GM21447 (cell line): ENCODE results near the gene DNAJC12.
"Not testable (repeated sequence)": the region's sequence is repeated elsewhere in the genome, so short reads cannot be mapped to it uniquely, and the experiment has no call there.

Source experiments
- ATAC-seq: cut with Tn5 transposase; IDR thresholded peaks from one replicate; pipeline ENCODE4 v1.9.1; 2021; ENCODE audit not compliant: unreplicated experiment

Gene DNAJC12

DNA sequence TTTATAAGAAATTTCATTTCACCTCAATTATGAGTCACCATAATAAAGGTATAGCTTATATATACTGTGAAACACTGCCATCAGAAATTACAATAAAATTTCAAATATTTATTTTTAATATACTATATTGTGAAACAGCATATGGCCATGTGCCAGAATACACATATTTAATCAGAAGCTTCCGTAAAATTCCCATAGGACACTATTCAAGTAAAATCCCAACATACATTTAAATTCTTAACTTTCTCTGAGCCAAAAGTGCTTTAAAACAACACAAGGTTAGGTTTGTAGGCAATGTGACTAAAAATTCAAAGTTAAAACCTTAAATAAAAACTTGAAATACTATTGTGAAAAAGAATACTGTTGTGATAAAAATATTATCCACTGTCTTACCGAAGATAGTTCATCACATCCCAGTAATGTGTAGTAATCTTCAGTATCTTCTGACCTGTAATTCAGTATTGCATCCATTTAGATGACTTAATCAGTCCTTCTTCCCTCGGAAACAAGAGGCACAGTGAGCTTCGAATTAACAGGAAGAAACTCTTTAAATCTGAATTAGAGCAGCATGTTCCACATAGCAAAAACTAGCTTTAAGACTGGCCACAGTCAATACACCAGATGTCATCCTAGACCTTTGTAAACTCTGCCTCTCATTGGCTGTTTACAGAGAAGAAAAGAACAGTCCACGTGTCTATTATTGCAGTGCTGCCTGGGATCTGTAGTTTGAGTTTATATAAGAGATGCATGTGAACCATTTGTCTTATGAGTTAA is at the start of gene DNAJC12:
Gene DNAJC12, minus strand, starts transcription at position 648 of the 774 bp plus-strand sequence. Its CDS starts 177 bp downstream, at position 471.
- ATAC-seq: no peak

DNA sequence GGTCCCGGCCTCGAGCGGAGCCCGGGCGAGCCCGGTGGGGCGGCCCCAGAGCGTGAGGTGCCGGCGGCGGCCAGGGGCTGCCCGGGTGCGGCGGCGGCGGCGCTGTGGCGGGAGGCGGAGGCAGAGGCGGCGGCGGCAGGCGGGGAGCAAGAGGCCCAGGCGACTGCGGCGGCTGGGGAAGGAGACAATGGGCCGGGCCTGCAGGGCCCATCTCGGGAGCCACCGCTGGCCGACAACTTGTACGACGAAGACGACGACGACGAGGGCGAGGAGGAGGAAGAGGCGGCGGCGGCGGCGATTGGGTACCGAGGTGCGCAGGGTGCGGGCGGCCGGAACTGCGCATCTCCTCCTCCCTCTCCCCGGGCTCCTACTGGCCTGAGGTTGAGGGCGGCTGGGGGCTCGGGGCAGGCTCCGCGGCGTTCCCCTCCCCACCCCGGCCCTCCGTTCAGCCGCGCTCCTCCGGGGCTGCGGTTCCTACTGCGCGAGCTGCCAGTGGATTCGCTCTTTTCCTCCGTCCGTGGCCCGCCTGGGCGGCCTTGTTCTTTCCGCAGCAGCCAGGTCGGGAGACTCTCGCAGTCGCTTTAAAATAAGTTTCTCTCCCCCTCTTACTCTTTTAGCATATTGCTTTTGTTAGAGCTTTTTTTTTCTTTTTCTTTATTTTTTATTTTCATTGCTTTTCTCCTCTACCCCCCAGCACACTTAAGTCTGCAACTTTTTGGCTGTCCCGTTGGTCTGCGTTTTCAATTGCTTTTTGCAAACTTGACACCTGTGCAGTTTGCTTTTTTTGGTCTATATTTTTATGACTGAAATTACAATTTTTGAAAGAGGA is 47.1 kb upstream of the DNAJC12 start:
- peak; percentile 66 for ATAC-seq

DNA sequence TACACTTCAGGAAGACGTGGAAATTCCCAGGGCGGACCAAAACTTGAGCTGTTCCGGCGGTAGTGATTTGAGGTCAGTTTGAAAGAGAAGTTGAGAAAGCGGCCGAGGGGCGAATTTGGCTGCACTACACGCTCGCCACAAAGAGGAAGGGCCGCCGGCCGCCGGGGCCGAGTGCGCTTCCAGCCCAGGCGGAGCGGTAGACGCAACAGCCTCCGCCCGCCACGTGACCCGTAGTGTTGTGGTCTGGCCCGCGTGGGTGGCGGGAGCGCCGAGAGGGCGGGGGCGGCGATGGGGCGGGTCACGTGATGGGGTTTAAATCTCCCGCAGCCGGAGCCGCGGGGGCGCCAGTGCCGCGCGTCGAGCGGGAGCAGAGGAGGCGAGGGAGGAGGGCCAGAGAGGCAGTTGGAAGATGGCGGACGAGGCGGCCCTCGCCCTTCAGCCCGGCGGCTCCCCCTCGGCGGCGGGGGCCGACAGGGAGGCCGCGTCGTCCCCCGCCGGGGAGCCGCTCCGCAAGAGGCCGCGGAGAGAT is 46.4 kb upstream of the DNAJC12 start, which contains the start of gene SIRT1:
Gene SIRT1, plus strand, starts transcription at position 344 of the 529 bp plus-strand sequence. Its CDS starts 66 bp downstream, at position 410.
- ATAC-seq: peak; percentile 80

DNA sequence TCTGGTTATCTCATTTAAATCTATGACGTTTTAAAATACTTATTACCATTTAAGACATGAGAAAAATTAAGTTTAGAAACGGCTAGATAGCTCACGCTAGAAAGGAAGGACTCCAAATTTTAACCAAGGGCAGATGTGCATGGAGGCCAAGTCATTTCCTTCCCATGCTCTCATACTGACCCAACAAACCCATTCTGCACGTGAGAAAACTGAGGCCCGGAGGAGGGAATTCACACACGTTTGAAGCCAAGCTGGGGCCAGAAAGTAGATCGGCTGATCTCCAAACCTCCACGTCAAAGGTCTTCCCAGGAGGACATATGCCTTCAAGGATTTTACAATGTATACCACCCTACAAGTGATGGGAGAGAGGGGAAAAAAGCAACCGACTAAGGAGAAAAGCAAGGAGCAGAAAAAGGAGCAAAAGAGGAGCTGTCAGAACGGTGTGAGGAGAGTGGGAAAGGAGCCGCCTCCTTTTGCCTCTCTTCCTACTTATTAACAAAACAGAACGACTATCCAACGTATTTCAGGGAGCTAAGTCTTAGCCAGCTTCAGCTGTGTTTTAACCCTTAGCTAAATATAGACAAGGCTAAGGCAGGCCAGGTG is 45.8 kb upstream of the DNAJC12 start:
- no peak for ATAC-seq

GRCh38 chr10:67878133-67878532 is 40.1 kb upstream of the DNAJC12 start:
- ATAC-seq: no peak

- not testable (repeated sequence) for ATAC-seq
Observed at GRCh38 chr10:67877421-67877820, 39.4 kb upstream of the DNAJC12 start.

DNA sequence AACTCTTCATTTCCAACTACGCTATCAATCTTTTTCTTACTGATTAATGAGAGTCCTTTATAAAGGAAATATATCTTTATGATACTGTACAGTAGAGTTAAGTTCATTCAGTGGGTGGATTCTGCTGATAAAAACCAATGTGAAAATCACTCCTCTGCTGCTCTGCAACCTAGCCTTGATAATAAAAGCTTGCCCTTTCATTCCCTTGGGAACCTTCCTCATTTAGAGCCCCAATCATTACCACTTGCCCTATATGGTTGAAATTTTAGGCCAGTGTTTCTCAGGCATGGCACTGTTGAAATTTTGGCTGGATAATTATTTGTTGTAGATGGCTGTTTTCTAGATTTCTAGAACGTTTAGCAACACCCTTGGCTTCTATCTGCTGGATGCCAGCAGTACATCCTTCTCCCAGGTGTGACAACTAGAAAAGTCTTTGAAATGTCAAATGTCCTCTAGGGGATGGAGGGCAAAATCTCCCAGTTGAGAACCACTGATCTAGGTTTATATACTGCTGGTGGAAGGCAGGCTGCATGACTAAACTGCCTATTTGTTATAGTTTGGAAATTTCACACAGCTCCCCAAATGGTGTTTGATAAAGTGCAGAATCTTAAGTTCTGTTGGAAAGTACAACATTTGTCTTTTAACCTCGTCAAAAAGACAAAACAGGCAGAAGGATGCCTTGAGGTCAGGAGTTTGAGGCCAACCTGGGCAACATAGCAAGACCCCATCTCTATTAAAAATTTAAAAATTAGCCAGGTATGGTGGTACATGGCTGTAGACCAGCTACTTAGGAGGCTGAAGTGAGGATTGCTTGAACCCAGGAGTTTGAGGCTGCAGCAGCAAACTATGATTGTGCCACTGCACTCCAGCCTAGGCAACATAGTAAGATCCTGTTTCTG is 37.6 kb upstream of the DNAJC12 start:
- ATAC-seq: no peak

DNA sequence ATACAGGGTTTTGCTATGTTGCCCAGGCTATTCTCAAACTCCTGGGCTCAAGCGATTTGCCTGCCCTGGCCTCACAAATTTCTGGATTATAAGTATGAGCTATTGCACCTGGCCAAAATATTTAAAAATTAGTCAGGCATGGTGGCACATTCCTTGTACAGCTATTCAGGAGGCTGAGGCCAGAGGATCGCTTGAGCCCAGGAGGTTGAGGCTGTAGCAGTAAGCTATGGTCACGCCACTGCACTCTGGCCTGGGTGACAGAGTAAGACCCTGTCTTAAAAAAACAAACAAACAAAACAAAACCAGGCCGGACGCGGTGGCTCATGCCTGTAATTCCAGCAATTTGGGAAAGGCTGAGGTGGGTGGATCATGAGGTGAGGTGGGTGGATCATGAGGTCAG is 32.0 kb upstream of the DNAJC12 start:
- ATAC-seq: no peak

GRCh38 chr10:67868132-67868531 is 30.1 kb upstream of the DNAJC12 start:
- ATAC-seq: no peak

DNA sequence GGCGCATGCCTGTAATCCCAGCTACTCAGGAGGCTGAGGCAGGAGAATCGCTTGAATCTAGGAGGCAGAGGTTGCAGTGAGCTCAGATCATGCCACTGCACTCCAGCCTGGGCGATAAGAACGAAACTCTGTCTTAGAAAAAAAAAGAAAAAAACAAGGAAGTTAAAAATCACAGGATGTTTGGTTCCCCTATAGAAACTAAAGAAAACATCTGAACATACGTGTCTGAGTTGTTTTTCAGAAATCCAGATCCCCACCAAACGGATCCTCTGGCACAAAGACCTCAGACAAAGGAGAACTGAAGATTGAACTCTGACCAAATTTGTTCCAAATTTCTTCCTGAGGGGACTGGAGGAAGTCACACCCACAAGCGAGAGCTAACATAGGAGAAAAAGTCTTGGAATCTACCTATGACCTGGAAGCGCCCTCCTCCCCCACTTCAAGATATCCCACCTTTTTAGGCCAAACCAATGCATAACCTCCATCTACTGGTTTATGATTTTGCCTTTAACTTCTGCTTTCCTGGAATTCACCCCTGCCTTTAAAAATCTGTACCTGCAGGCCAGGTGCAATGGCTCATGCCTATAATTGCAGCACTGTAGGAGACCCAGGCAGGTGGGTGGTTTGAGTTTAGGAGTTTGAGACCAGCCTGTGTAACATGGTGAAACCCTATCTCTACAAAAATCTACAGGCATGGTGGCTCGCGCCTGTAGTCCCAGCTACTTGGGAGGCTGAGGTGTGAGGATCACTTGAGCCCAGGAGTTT is 26.8 kb upstream of the DNAJC12 start:
- no peak for ATAC-seq

GRCh38 chr10:67863094-67863493 is 25.1 kb upstream of the DNAJC12 start:
- no peak for ATAC-seq

- no peak for ATAC-seq
Observed at GRCh38 chr10:67861750-67862432, 23.9 kb upstream of the DNAJC12 start.

- no peak for ATAC-seq
Observed at GRCh38 chr10:67858971-67859370, 21.0 kb upstream of the DNAJC12 start.

DNA sequence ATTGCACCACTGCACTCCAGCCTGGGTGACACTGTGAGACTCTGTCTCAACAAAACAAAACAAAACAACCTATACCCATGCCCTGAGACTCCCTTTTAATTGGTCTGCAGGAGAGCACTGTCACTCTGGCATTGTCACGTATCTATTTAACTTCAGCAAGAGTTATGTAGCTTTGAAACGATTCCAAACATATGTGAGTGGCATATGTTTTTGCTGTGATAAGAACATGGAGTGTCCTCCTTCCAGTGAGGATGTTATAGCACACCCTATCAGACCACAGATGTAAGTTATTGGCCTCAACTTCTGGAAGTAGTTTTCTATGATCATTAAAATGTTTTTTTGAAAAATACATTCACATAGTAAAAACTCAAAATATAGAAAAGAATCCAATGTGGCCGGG is 15.5 kb upstream of the DNAJC12 start:
- no peak for ATAC-seq

GRCh38 chr10:67852761-67853160 is 14.8 kb upstream of the DNAJC12 start:
- no peak for ATAC-seq

DNA sequence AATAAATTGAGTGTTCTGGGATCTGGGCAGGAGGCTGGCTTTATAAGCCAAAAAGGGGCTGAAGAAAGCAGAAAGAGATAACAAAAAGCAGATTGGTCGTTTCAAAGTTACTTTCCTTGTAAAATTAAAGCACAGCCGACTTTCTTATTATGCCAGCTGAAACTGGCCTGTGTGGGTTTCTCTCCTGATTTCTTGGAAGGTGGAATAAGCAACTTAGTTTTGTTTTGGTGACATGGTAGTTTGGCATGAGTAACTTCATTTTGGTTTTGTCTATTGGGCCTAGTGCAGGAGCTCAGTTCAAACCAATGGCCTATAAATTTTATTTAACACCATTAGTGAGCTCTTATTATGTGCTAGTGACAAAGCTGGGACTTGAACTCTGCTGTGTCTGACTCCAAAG is 13.2 kb upstream of the DNAJC12 start:
- ATAC-seq: no peak

DNA sequence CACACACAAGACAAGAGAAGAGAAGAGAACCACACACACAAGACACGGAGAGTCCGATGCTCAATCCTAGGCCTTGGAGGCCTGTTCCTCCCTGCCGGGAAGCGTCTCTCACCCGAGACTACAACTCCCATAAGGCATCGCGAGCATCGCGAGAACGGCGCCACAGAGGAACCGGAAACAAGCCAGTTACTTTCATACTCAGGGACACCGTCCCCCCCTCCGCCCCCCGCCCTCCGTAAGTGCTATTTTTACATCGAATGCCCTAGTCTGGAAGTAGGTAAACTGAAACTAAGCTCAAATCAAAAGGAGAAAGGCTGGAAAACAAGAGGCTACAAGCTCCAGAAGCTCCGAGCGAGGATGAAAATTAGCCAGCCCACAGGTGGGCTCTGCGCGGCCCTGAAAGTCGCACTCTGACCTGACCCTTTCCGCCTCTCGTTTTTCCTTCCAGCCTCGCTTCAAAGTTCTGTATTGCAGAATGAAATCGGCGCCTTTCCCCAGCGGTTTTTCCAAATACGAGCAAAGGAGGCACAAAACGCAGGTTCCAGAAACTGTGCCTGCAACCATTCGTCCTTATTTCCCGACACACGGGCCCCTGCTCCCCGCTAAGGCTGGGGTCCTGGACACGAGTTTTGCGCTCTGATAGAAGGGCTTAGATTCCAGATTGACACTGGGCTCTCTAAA is 11.5 kb upstream of the DNAJC12 start:
- peak; percentile 93 for ATAC-seq

DNA sequence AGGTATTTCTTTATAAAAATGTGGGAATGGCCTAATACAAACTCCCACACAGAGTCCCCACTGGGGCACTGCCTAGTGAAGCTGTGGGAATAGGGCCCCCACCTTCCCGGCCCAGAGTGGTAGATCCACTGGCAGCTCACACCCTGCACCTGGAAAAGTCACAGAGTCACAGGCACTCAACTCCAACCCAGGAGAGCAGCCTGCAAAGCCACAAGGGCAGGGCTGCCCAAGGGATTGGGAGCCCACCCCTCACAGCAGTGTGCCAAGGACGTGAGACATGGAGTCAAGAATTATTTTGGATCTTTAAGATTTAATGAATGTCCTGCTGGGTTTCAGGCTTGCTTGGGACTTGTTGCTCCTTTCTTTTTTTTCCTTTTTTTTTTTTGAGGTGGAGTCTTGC is 5.3 kb upstream of the DNAJC12 start:
- no peak for ATAC-seq
